Gastroesophageal sphincter (tissue), 3 donors: ENCODE data around the gene FAM32A.

Experiments
- POLR2A ChIP-seq, 2 donors: fragments of 450-650 bp; IDR thresholded peaks; one replicate each; pipeline ENCODE4 v1.6.1; 2017; ENCODE audit warnings: antibody characterized with exemption in 2 of 2, mild to moderate bottlenecking in 2 of 2, moderate library complexity in 1 of 2
- TF ChIP-seq, protein P1 (sequence below), 4 experiments: fragments of 200-600 bp in 2 of 4; fragments of 450-650 bp in 2 of 4; sonication (generic) in 1 of 4; IDR thresholded peaks; one replicate each; pipeline ENCODE4 v1.5.1; 2017 to 2019; ENCODE audit warnings: antibody characterized with exemption in 4 of 4, mild to moderate bottlenecking in 2 of 4, moderate library complexity in 2 of 4

DNA sequence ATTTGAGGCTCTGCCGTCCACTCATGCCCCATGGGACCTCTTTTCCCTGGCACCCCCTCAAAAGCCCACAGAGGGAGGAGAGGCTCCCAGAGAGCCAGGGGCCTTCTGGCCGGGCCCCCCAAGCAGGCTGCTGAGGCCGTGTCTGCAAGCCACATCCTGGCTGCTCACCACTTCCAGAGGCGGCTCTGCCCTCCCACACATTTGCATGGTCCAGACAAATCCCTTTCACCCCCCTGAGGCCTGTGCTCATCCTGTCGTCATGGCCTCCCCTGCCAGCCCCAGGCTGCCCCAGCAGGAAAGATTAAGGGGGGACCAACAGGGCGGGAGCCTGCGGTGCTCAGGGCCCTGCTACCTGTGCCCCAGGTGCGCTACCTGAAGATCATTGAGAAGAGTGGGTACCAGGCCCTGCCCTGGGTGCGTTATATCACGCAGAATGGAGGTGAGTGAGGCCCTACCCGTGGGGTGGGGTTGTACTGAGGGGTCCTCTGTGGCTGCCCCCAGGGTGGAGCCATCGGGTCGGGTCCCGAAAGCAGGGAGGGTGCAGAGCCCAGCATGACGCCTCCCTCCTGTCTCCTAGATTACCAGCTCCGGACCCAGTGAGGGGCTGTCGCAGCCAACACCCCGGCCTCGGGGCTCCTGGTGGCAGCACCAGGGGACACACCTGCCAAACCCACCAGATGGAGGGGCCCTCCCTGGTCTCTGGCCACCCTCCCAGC lies 48.8 kb downstream of the FAM32A start:
- no peak for TF ChIP-seq POLR2A (IDR thresholded peaks at IDR 0.05)
- TF ChIP-seq, protein P1, sequence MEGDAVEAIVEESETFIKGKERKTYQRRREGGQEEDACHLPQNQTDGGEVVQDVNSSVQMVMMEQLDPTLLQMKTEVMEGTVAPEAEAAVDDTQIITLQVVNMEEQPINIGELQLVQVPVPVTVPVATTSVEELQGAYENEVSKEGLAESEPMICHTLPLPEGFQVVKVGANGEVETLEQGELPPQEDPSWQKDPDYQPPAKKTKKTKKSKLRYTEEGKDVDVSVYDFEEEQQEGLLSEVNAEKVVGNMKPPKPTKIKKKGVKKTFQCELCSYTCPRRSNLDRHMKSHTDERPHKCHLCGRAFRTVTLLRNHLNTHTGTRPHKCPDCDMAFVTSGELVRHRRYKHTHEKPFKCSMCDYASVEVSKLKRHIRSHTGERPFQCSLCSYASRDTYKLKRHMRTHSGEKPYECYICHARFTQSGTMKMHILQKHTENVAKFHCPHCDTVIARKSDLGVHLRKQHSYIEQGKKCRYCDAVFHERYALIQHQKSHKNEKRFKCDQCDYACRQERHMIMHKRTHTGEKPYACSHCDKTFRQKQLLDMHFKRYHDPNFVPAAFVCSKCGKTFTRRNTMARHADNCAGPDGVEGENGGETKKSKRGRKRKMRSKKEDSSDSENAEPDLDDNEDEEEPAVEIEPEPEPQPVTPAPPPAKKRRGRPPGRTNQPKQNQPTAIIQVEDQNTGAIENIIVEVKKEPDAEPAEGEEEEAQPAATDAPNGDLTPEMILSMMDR (IDR thresholded peaks at IDR 0.05) = no peak
